Measurements from ENCODE around the gene U2AF1L4. TPM values are rescaled to one million over a fixed set of nuclear protein-coding genes. Genes with fewer than 3 reads are reported as not detected.

Gene U2AF1L4
- total RNA-seq, 3 donors from 2014 or later (not counting 1 experiment from before 2014, with no cell fraction given), result 63.7 to 78.2 (median 73.0) TPM

GRCh38 chr19:35775298-35776101, 30.3 kb upstream of the U2AF1L4 start, which contains the start of gene ARHGAP33:
Gene ARHGAP33 (plus strand): TSS chr19:35775564. CDS start chr19:35775659, 95 bp downstream.
- no peak within 1 kb of the TSS for H3K27ac ChIP-seq (ENCODE audit: low read length)
- Mint-ChIP-seq H3K4me1 (peaks cover 18 to 27% of the 10 kb centered on the region in 2 donors), H3K27me3 (ENCODE audit: low read depth in 2 of 2) (no peaks in the 10 kb centered on the region), H3K27ac (peak within 1 kb of the TSS; percentile 43 to 72), H3K36me3 (no peaks in the 10 kb centered on the region), H3K4me3 (peak within 1 kb of the TSS; percentile 90), H3K9me3 (no peaks in the 10 kb centered on the region)
- no peaks in the 10 kb centered on the region for H3K9me3 ChIP-seq (ENCODE audit: control insufficient read depth, insufficient read depth, low read length)
- TF ChIP-seq, protein P1, sequence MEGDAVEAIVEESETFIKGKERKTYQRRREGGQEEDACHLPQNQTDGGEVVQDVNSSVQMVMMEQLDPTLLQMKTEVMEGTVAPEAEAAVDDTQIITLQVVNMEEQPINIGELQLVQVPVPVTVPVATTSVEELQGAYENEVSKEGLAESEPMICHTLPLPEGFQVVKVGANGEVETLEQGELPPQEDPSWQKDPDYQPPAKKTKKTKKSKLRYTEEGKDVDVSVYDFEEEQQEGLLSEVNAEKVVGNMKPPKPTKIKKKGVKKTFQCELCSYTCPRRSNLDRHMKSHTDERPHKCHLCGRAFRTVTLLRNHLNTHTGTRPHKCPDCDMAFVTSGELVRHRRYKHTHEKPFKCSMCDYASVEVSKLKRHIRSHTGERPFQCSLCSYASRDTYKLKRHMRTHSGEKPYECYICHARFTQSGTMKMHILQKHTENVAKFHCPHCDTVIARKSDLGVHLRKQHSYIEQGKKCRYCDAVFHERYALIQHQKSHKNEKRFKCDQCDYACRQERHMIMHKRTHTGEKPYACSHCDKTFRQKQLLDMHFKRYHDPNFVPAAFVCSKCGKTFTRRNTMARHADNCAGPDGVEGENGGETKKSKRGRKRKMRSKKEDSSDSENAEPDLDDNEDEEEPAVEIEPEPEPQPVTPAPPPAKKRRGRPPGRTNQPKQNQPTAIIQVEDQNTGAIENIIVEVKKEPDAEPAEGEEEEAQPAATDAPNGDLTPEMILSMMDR (IDR thresholded peaks at IDR 0.05), result no peak
- H3K4me1 ChIP-seq (ENCODE audit: control insufficient read depth, insufficient read depth, low read length), result peaks cover 16% of the 10 kb centered on the region
- DNase-seq (peak; percentile 98 to 99), ATAC-seq (peak; percentile 98 to 100 (median 99))
- H3K36me3 ChIP-seq (ENCODE audit: control insufficient read depth, insufficient read depth, low read length), result no peaks in the 10 kb centered on the region
- WGBS (ENCODE audit: insufficient coverage), result under 1% methylated on average over 82 of the region's 82 CpGs
- no peaks in the 10 kb centered on the region for H3K27me3 ChIP-seq (ENCODE audit: control insufficient read depth, insufficient read depth, low read length)
- peak within 1 kb of the TSS; percentile 58 for H3K4me3 ChIP-seq (ENCODE audit: low read length)
- intact Hi-C loops (cut with micrococcal nuclease), result loop anchor here (1.0 kb wide), 3 partner anchors 17 to 35 kb away; partner anchors contain the start of genes PROSER3, PSENEN and U2AF1L4

GRCh38 chr19:35775046-35775297, 29.8 kb upstream of the U2AF1L4 start:
- Mint-ChIP-seq H3K27me3 (ENCODE audit: low read depth in 2 of 2) (no peaks in the 10 kb centered on the region), H3K4me3 (peak overlapping the region; percentile 90), H3K9me3 (no peaks in the 10 kb centered on the region), H3K36me3 (no peaks in the 10 kb centered on the region), H3K4me1 (peaks cover 18 to 27% of the 10 kb centered on the region in 2 donors), H3K27ac (peak overlapping the region; percentile 43 to 72)
- WGBS (ENCODE audit: insufficient coverage), result 38% methylated on average over 9 of the region's 9 CpGs
- Histone ChIP-seq H3K36me3 (ENCODE audit: control insufficient read depth, insufficient read depth, low read length) (no peaks in the 10 kb centered on the region), H3K4me1 (ENCODE audit: control insufficient read depth, insufficient read depth, low read length) (peaks cover 16% of the 10 kb centered on the region), H3K27me3 (ENCODE audit: control insufficient read depth, insufficient read depth, low read length) (no peaks in the 10 kb centered on the region), H3K4me3 (ENCODE audit: low read length) (peak overlapping the region; percentile 15), H3K27ac (ENCODE audit: low read length) (no peak overlapping the region), H3K9me3 (ENCODE audit: control insufficient read depth, insufficient read depth, low read length) (no peaks in the 10 kb centered on the region)
- ATAC-seq, result peak in 2 of 3 donors; percentile 1
- no peak for DNase-seq
- intact Hi-C loops (cut with micrococcal nuclease), result loop anchor here (1.0 kb wide), 3 partner anchors 17 to 35 kb away; partner anchors contain the start of genes PROSER3, PSENEN and U2AF1L4
- TF ChIP-seq, protein P1 (IDR thresholded peaks at IDR 0.05), result no peak

- H3K36me3 Mint-ChIP-seq, result no peaks in the 10 kb centered on the region
- WGBS (ENCODE audit: insufficient coverage), result 62% methylated on average over 16 of the region's 16 CpGs
- H3K4me3 Mint-ChIP-seq, result peak overlapping the region; percentile 90
- Histone ChIP-seq H3K4me3 (ENCODE audit: low read length) (peak overlapping the region; percentile 15), H3K27ac (ENCODE audit: low read length) (no peak overlapping the region), H3K27me3 (ENCODE audit: control insufficient read depth, insufficient read depth, low read length) (no peaks in the 10 kb centered on the region), H3K36me3 (ENCODE audit: control insufficient read depth, insufficient read depth, low read length) (no peaks in the 10 kb centered on the region), H3K4me1 (ENCODE audit: control insufficient read depth, insufficient read depth, low read length) (peaks cover 16% of the 10 kb centered on the region), H3K9me3 (ENCODE audit: control insufficient read depth, insufficient read depth, low read length) (no peaks in the 10 kb centered on the region)
- DNase-seq (no peak), ATAC-seq (no peak)
- peaks cover 18 to 27% of the 10 kb centered on the region in 2 donors for H3K4me1 Mint-ChIP-seq
- H3K27ac Mint-ChIP-seq, result peak overlapping the region; percentile 43 to 72
- no peaks in the 10 kb centered on the region for H3K9me3 Mint-ChIP-seq
- TF ChIP-seq, protein P1 (IDR thresholded peaks at IDR 0.05), result no peak
- H3K27me3 Mint-ChIP-seq (ENCODE audit: low read depth in 2 of 2), result no peaks in the 10 kb centered on the region
- intact Hi-C loops (cut with micrococcal nuclease), result loop anchor here (1.0 kb wide), 3 partner anchors 16 to 34 kb away; partner anchors contain the start of genes PROSER3, PSENEN and U2AF1L4
Measured at GRCh38 chr19:35774274-35775045, 29.2 kb upstream of the U2AF1L4 start.

All from natural killer cell (primary cell).